Epithelial cell of umbilical artery (primary cell): ENCODE data around the gene RPL22L1. TPM values are rescaled to one million over a fixed set of nuclear protein-coding genes. Genes with fewer than 3 reads are reported as not detected.

Experiments used
- total RNA-seq: library from RNA; depleted of rRNA; stranded (reverse); fragments of >200 nt; gene quantifications from 2 replicates; pipeline ENCODE4 v1.2.3, GENCODE V29; 2014

RPL22L1 gene
- total RNA-seq = 309 and 487 TPM in 2 replicates

GRCh38 chr3:170869645-170870593 is at the start of gene RPL22L1:
Gene RPL22L1 (minus strand): TSS chr3:170870195. CDS start chr3:170870167, 28 bp downstream.

GRCh38 chr3:170908235-170909116 is 38.5 kb upstream of the RPL22L1 start, which contains the start of gene EIF5A2:
Gene EIF5A2 (minus strand): TSS chr3:170908637. CDS start chr3:170907806, 831 bp downstream.

Other genes starting within 250 kb of the RPL22L1 start
- 3.6 and 5.8 TPM in 2 replicates for gene EIF5A2, start 38.4 kb upstream of the RPL22L1 start, total RNA-seq
- not detected in 2 replicates for gene SLC2A2, start 156.5 kb upstream of the RPL22L1 start, total RNA-seq